ENCODE measurements around the gene LOX.

Gene LOX, protein sequence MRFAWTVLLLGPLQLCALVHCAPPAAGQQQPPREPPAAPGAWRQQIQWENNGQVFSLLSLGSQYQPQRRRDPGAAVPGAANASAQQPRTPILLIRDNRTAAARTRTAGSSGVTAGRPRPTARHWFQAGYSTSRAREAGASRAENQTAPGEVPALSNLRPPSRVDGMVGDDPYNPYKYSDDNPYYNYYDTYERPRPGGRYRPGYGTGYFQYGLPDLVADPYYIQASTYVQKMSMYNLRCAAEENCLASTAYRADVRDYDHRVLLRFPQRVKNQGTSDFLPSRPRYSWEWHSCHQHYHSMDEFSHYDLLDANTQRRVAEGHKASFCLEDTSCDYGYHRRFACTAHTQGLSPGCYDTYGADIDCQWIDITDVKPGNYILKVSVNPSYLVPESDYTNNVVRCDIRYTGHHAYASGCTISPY

DNA sequence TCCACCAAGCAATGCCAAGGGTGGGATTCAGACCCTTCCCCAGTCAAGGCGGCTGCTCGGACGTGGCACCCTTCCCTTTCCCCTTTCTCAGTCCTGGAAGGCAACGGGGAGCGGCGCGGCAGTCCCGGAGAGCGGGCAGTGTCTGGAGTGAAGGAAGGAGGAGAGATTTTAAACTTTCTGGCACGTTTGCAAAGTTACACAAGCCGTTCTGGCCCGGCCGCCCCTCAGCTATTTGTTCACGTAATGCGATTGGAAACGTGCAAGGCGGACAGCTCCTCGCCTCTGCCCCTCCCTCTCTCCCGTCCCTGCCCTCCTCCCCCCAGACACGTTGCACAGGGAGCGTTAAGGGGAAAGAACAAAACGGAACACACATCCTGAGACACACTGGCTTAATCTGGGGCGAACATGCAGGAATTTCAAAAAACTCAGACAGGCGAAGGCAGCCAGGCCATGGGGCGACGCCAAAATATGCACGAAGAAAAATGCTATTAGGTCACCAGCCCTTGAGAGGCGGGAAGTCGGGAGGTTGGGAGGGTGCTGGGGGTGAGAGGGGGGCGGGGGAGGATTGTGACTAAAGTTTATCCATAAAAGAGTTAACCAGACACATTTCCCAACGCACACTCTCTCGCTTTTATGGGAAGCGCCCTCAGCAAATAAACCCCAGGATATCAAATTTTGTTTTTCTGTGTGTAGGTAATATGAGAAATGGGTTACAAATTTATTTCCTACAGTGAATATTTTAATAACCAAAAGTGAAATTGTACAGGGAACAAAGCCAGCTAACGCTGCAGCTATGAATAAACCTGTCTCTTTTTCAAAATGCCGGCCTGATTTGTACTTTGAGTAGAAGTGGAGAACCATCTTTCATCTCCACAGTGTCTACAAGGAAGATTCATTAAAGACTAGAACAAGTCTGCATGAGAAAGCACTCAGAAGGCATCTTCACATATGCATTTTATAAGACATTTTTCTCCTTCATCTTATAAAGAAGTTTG lies at the start of gene LOX:
Gene LOX (minus strand): TSS at position 144 of the 995 bp plus-strand sequence. CDS start 274 bp downstream, outside the sequence.
- Histone ChIP-seq H3K4me3 (IDR thresholded peaks at IDR 0.05; ENCODE audit: insufficient read depth, low read depth, low read length) (no peak within 1 kb of the TSS), H3K9ac (no peak within 1 kb of the TSS), H3K79me2 (ENCODE audit: insufficient read depth, low read depth) (no peaks in the 10 kb centered on the region), H3K4me2 (peak within 1 kb of the TSS; percentile 9; the same call in 1 of the 2 replicates), H3K27ac (no peak within 1 kb of the TSS), H3K27me3 (ENCODE audit: insufficient read depth, low read depth) (no peaks in the 10 kb centered on the region), H3K4me1 (ENCODE audit: low read depth, poor library complexity, severe bottlenecking) (peaks cover 20% of the 10 kb centered on the region), H3K36me3 (ENCODE audit: insufficient read depth) (no peaks in the 10 kb centered on the region), H2AFZ (ENCODE audit: low read depth) (peak within 1 kb of the TSS; percentile 58), H4K20me1 (ENCODE audit: insufficient read depth) (no peaks in the 10 kb centered on the region)
- TF ChIP-seq, protein P1, sequence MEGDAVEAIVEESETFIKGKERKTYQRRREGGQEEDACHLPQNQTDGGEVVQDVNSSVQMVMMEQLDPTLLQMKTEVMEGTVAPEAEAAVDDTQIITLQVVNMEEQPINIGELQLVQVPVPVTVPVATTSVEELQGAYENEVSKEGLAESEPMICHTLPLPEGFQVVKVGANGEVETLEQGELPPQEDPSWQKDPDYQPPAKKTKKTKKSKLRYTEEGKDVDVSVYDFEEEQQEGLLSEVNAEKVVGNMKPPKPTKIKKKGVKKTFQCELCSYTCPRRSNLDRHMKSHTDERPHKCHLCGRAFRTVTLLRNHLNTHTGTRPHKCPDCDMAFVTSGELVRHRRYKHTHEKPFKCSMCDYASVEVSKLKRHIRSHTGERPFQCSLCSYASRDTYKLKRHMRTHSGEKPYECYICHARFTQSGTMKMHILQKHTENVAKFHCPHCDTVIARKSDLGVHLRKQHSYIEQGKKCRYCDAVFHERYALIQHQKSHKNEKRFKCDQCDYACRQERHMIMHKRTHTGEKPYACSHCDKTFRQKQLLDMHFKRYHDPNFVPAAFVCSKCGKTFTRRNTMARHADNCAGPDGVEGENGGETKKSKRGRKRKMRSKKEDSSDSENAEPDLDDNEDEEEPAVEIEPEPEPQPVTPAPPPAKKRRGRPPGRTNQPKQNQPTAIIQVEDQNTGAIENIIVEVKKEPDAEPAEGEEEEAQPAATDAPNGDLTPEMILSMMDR (conservative IDR thresholded peaks at IDR 0.05; ENCODE audit: low read depth, low read length) = no peak

DNA sequence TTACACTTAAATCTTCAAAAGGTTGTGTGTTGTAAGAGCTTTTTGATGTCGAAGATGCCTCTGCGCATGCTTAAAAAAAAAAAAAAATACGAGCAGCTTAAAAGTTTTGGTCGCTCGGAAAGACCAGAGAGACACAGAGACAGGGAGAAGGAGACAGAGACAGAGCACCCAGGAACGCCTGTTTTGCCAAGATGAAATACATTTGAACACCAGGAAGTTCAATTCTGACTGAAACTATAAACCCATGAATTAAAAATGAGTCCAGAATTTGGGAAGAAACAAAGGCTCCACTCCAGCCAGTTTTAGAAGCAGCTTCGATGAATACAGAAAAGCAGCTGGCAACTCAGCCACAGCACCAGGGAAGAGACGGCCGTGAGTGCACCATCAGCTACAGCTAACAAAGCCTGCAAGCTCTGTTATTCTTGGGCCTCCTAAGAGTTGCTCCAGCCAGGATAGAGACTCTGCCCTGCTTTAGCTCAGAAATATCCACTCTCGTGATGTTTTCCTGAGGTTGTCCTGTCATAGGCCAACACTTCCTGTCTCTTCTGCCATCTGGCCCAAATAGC lies 48.8 kb upstream of the LOX start:
- H4K20me1 ChIP-seq (ENCODE audit: insufficient read depth) = no peaks in the 10 kb centered on the region
- no peaks in the 10 kb centered on the region for H3K79me2 ChIP-seq (ENCODE audit: insufficient read depth, low read depth)
- no peak overlapping the region for H3K9ac ChIP-seq
- TF ChIP-seq, protein P1 (conservative IDR thresholded peaks at IDR 0.05; ENCODE audit: low read depth, low read length) = no peak
- H3K27me3 ChIP-seq (ENCODE audit: insufficient read depth, low read depth) = no peaks in the 10 kb centered on the region
- no peak overlapping the region for H3K4me2 ChIP-seq
- no peak overlapping the region for H3K4me3 ChIP-seq (IDR thresholded peaks at IDR 0.05; ENCODE audit: insufficient read depth, low read depth, low read length)
- no peaks in the 10 kb centered on the region for H3K36me3 ChIP-seq (ENCODE audit: insufficient read depth)
- H2AFZ ChIP-seq (ENCODE audit: low read depth) = no peak overlapping the region
- H3K27ac ChIP-seq = no peak overlapping the region
- H3K4me1 ChIP-seq (ENCODE audit: low read depth, poor library complexity, severe bottlenecking) = no peaks in the 10 kb centered on the region

DNA sequence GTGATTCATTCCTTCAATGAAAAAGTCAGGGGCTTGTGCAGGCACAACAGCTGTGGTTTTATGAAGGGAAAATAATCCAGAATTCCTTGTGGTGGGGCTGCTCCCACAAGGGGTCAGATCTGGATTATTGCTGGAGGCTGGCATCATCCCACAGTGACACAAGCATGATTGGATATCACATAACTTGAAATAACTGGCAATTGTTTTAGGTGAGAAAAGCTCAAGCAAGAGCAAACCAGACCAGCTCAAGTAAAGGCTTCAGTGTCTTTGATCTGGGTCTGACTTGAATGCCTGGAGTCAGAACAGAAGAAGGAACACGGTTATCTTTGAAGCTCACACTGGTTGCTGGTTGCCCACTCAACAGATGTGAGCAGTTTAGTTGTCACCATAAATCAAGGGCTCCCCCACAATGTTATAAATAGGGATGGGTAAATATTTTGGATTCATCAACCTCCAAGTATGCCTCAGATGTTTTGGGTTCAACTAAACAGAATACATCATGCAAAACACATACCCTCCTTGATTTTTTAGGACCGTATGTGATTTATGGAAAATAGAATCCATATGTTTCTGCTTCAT lies 48.2 kb upstream of the LOX start:
- H3K9ac ChIP-seq = no peak overlapping the region

More for the DNA sequence above, 48.2 kb upstream of the LOX start:
- H3K4me1 ChIP-seq (ENCODE audit: low read depth, poor library complexity, severe bottlenecking) = no peaks in the 10 kb centered on the region
- H3K79me2 ChIP-seq (ENCODE audit: insufficient read depth, low read depth) = no peaks in the 10 kb centered on the region
- H3K4me2 ChIP-seq = no peak overlapping the region
- H2AFZ ChIP-seq (ENCODE audit: low read depth) = no peak overlapping the region
- H3K27ac ChIP-seq = no peak overlapping the region
- TF ChIP-seq, protein P1 (conservative IDR thresholded peaks at IDR 0.05; ENCODE audit: low read depth, low read length) = no peak
- no peaks in the 10 kb centered on the region for H4K20me1 ChIP-seq (ENCODE audit: insufficient read depth)
- no peaks in the 10 kb centered on the region for H3K36me3 ChIP-seq (ENCODE audit: insufficient read depth)
- H3K4me3 ChIP-seq (IDR thresholded peaks at IDR 0.05; ENCODE audit: insufficient read depth, low read depth, low read length) = no peak overlapping the region
- no peaks in the 10 kb centered on the region for H3K27me3 ChIP-seq (ENCODE audit: insufficient read depth, low read depth)
